Karpas-422 (cell line): ENCODE results near the gene PPP2R5A. TPM values are rescaled to one million over a fixed set of nuclear protein-coding genes. Genes with fewer than 3 reads are reported as not detected.
A peak's percentile ranks its signal among the peaks of the same experiment; 100 is the strongest.
"Not testable (repeated sequence)": the region's sequence is repeated elsewhere in the genome, so short reads cannot be mapped to it uniquely, and the experiment has no call there.

Source experiments
- DNase-seq: peaks from one replicate; pipeline ENCODE4 v3.0.0-alpha.2; 2015
- H2AFZ ChIP-seq: fragments of 200-600 bp; sonication (generic); 2 replicates; pipeline ENCODE4 v1.6.1; 2014; ENCODE audit warnings: antibody characterized with exemption, low read length, mixed read lengths
- H3K27ac ChIP-seq: fragments of 200-600 bp; sonication (generic); 2 replicates; pipeline ENCODE4 v1.5.1; 2014; ENCODE audit warnings: mild to moderate bottlenecking, low read length, moderate library complexity
- H3K27me3 ChIP-seq: fragments of 200-600 bp; sonication (generic); 2 replicates; pipeline ENCODE4 v1.6.1; 2014; ENCODE audit warnings: low read length, mixed read lengths
- H3K36me3 ChIP-seq: fragments of 200-600 bp; sonication (generic); 2 replicates; pipeline ENCODE4 v1.6.1; 2014; ENCODE audit warnings: low read length, mixed read lengths; ENCODE audit not compliant: insufficient read depth
- H3K4me1 ChIP-seq: fragments of 200-600 bp; sonication (generic); 2 replicates; pipeline ENCODE4 v1.6.1; 2014; ENCODE audit warnings: mild to moderate bottlenecking, low read length, mixed read lengths
- H3K4me2 ChIP-seq: fragments of 200-600 bp; sonication (generic); 2 replicates; pipeline ENCODE4 v1.6.1; 2014; ENCODE audit warnings: low read length, low read depth, mild to moderate bottlenecking; ENCODE audit not compliant: poor library complexity, severe bottlenecking
- H3K4me3 ChIP-seq: fragments of 200-600 bp; sonication (generic); 2 replicates; pipeline ENCODE4 v1.5.1; 2014; ENCODE audit warnings: mild to moderate bottlenecking, antibody characterized with exemption, low read length, mixed read lengths
- H3K79me2 ChIP-seq: fragments of 200-600 bp; sonication (generic); 2 replicates; pipeline ENCODE4 v1.6.1; 2014; ENCODE audit warnings: mild to moderate bottlenecking, low read length, mixed read lengths
- H3K9ac ChIP-seq: fragments of 200-600 bp; sonication (generic); 2 replicates; pipeline ENCODE4 v1.6.0; 2014; ENCODE audit warnings: low read length
- H3K9me2 ChIP-seq: fragments of 200-600 bp; sonication (generic), shearing (Covaris generic); replicated peaks from 2 replicates; pipeline ENCODE4 v1.6.0; 2014; ENCODE audit warnings: mild to moderate bottlenecking, low read length, moderate library complexity; ENCODE audit not compliant: insufficient read depth
- H3K9me3 ChIP-seq: fragments of 300-700, 200-600 bp; sonication (generic); 2 replicates; pipeline ENCODE4 v1.6.1; 2014; ENCODE audit warnings: low read length, mixed read lengths
- H4K20me1 ChIP-seq: fragments of 200-600 bp; sonication (generic); 2 replicates; pipeline ENCODE4 v1.6.1; 2014; ENCODE audit warnings: mild to moderate bottlenecking, antibody characterized with exemption, low read length, low read depth; ENCODE audit not compliant: insufficient read depth
- total RNA-seq: library from RNA; depleted of rRNA; stranded (reverse); fragments of >200 nt; shearing (Covaris generic); gene quantifications from 2 replicates; pipeline ENCODE4 v1.2.3, GENCODE V29; 2014; ENCODE audit warnings: low replicate concordance

The PPP2R5A gene
- total RNA-seq, 1 experiment from 2014 or later: 41.6 TPM

- H3K9me3 ChIP-seq, DNase-seq, H3K9ac ChIP-seq, H4K20me1 ChIP-seq, H3K27me3 ChIP-seq, H2AFZ ChIP-seq, H3K27ac ChIP-seq, H3K36me3 ChIP-seq, H3K9me2 ChIP-seq: not testable (repeated sequence)
- Histone ChIP-seq H3K4me1 (peaks cover 64% of the 10 kb centered on the region), H3K4me2 (peak overlapping the region; percentile 83), H3K79me2 (peaks cover 68% of the 10 kb centered on the region), H3K4me3 (peak overlapping the region; percentile 12; the same call in 1 of the 2 replicates)
These were observed 2.8 kb downstream of the PPP2R5A start for GRCh38 chr1:212287995-212288394.

- Histone ChIP-seq H2AFZ (no peak overlapping the region), H3K27ac (no peak overlapping the region), H3K27me3 (no peaks in the 10 kb centered on the region), H3K4me3 (0 out of 2 replicates have a peak overlapping the region, but pooled peaks have one; percentile 12), H3K9ac (no peak overlapping the region), H3K9me2 (no peaks in the 10 kb centered on the region), H3K79me2 (peaks cover 74% of the 10 kb centered on the region), H4K20me1 (no peaks in the 10 kb centered on the region), H3K9me3 (no peaks in the 10 kb centered on the region), H3K4me1 (peaks cover 70% of the 10 kb centered on the region), H3K4me2 (peak overlapping the region; percentile 83), H3K36me3 (no peaks in the 10 kb centered on the region)
- DNase-seq: no peak
These were observed 3.4 kb downstream of the PPP2R5A start for GRCh38 chr1:212288615-212289014.

GRCh38 chr1:212289262-212290077 lies 4.3 kb downstream of the PPP2R5A start:
- no peak overlapping the region for H2AFZ ChIP-seq
- peaks cover 82% of the 10 kb centered on the region for H3K79me2 ChIP-seq
- peak; percentile 39 for DNase-seq
- H3K36me3 ChIP-seq: no peaks in the 10 kb centered on the region
- peak overlapping the region; percentile 26; the same call in 1 of the 2 replicates for H3K4me3 ChIP-seq
- peak overlapping the region; percentile 38 for H3K27ac ChIP-seq
- no peaks in the 10 kb centered on the region for H3K27me3 ChIP-seq
- no peaks in the 10 kb centered on the region for H3K9me3 ChIP-seq
- no peaks in the 10 kb centered on the region for H4K20me1 ChIP-seq
- no peaks in the 10 kb centered on the region for H3K9me2 ChIP-seq
- H3K4me1 ChIP-seq: peaks cover 65% of the 10 kb centered on the region
- H3K9ac ChIP-seq: peak overlapping the region; percentile 23
- peak overlapping the region; percentile 83 for H3K4me2 ChIP-seq

GRCh38 chr1:212290608-212291007 lies 5.4 kb downstream of the PPP2R5A start:
- H3K4me3 ChIP-seq: no peak overlapping the region
- peaks cover 63% of the 10 kb centered on the region for H3K4me1 ChIP-seq
- H3K27me3 ChIP-seq: no peaks in the 10 kb centered on the region
- no peak for DNase-seq
- H3K4me2 ChIP-seq: peak overlapping the region; percentile 83
- no peaks in the 10 kb centered on the region for H3K36me3 ChIP-seq
- peak overlapping the region; percentile 38; the same call in 1 of the 2 replicates for H3K27ac ChIP-seq
- H3K9ac ChIP-seq: no peak overlapping the region
- H3K9me2 ChIP-seq: no peaks in the 10 kb centered on the region
- H3K79me2 ChIP-seq: peaks cover 94% of the 10 kb centered on the region
- H4K20me1 ChIP-seq: no peaks in the 10 kb centered on the region
- H2AFZ ChIP-seq: no peak overlapping the region
- no peaks in the 10 kb centered on the region for H3K9me3 ChIP-seq

GRCh38 chr1:212291505-212292134 lies 6.4 kb downstream of the PPP2R5A start:
- H3K27me3 ChIP-seq: no peaks in the 10 kb centered on the region
- H3K9me2 ChIP-seq: no peaks in the 10 kb centered on the region
- no peaks in the 10 kb centered on the region for H3K9me3 ChIP-seq
- H4K20me1 ChIP-seq: no peaks in the 10 kb centered on the region
- H3K36me3 ChIP-seq: no peaks in the 10 kb centered on the region
- peak overlapping the region; percentile 34 for H3K4me2 ChIP-seq
- peak; percentile 84 for DNase-seq
- 0 out of 2 replicates have a peak overlapping the region, but pooled peaks have one; percentile 20 for H3K9ac ChIP-seq
- H3K27ac ChIP-seq: no peak overlapping the region
- peaks cover 99% of the 10 kb centered on the region for H3K79me2 ChIP-seq
- H3K4me1 ChIP-seq: peaks cover 67% of the 10 kb centered on the region
- H3K4me3 ChIP-seq: no peak overlapping the region; the same call in 1 of the 2 replicates
- H2AFZ ChIP-seq: no peak overlapping the region

GRCh38 chr1:212292250-212293105 lies 7.3 kb downstream of the PPP2R5A start:
- H3K4me3 ChIP-seq: no peak overlapping the region
- no peak overlapping the region for H3K9ac ChIP-seq
- H2AFZ ChIP-seq: no peak overlapping the region
- peaks cover 97% of the 10 kb centered on the region for H3K79me2 ChIP-seq
- H4K20me1 ChIP-seq: no peaks in the 10 kb centered on the region
- peak overlapping the region; percentile 34 for H3K4me2 ChIP-seq
- no peak overlapping the region for H3K27ac ChIP-seq
- H3K9me2 ChIP-seq: no peaks in the 10 kb centered on the region
- H3K36me3 ChIP-seq: no peaks in the 10 kb centered on the region
- no peaks in the 10 kb centered on the region for H3K9me3 ChIP-seq
- no peak for DNase-seq
- H3K27me3 ChIP-seq: no peaks in the 10 kb centered on the region
- peaks cover 67% of the 10 kb centered on the region for H3K4me1 ChIP-seq

- Histone ChIP-seq H3K4me1 (peaks cover 60% of the 10 kb centered on the region), H3K9ac (no peak overlapping the region), H3K9me2 (no peaks in the 10 kb centered on the region), H4K20me1 (no peaks in the 10 kb centered on the region), H3K9me3 (no peaks in the 10 kb centered on the region), H3K27ac (no peak overlapping the region), H3K27me3 (no peaks in the 10 kb centered on the region), H3K4me3 (no peak overlapping the region), H2AFZ (no peak overlapping the region), H3K79me2 (peaks cover 89% of the 10 kb centered on the region), H3K36me3 (no peaks in the 10 kb centered on the region), H3K4me2 (no peak overlapping the region)
- DNase-seq: no peak
These were observed 8.4 kb downstream of the PPP2R5A start for GRCh38 chr1:212293579-212293978.
